Measurements from ENCODE around the gene MATR3. TPM values are rescaled to one million over a fixed set of nuclear protein-coding genes. Genes with fewer than 3 reads are reported as not detected.

MATR3 gene
- total and polyA plus RNA-seq, 2 of the 4 experiments (the other 2 are of a cell fraction) = 81.4 to 367 TPM

- Histone ChIP-seq H3K4me1 (ENCODE audit: control insufficient read depth, insufficient read depth, low read length) (no peaks in the 10 kb centered on the region), H3K9me3 (ENCODE audit: control insufficient read depth, insufficient read depth, low read length) (no peaks in the 10 kb centered on the region), H3K14ac (replicated peaks; ENCODE audit: low read depth, low read length) (no peak overlapping the region), H2AK9ac (replicated peaks; ENCODE audit: low read depth, low read length, poor library complexity) (no peak overlapping the region), H3K79me1 (ENCODE audit: low read depth in 1 of 2, low read length in 2 of 2) (no peaks in the 10 kb centered on the region), H2BK120ac (ENCODE audit: low read depth, low read length) (no peak overlapping the region), H3K56ac (ENCODE audit: extremely low read depth, insufficient read depth, low read length) (no peak overlapping the region), H3K4me3 (ENCODE audit: insufficient read depth, low read depth, low read length) (no peak overlapping the region), H3K9ac (ENCODE audit: low read depth, low read length) (no peak overlapping the region), H3K4ac (ENCODE audit: low read depth, low read length) (no peak overlapping the region), H3K23ac (ENCODE audit: low read depth, low read length) (no peak overlapping the region), H2AFZ (replicated peaks; ENCODE audit: low read length, poor library complexity) (no peak overlapping the region), H2BK5ac (ENCODE audit: low read depth, low read length, poor library complexity, severe bottlenecking) (no peak overlapping the region), H2BK15ac (ENCODE audit: low read depth, low read length) (no peak overlapping the region), H3K18ac (ENCODE audit: low read depth, low read length) (no peak overlapping the region), H2BK20ac (ENCODE audit: low read depth, low read length) (no peak overlapping the region), H4K91ac (ENCODE audit: insufficient read depth, low read depth, low read length) (no peak overlapping the region), H2AK5ac (ENCODE audit: low read depth, low read length) (no peak overlapping the region), H3K4me2 (ENCODE audit: low read depth, low read length) (no peak overlapping the region), H4K5ac (ENCODE audit: low read depth, low read length) (no peak overlapping the region), H4K8ac (ENCODE audit: low read depth in 2 of 2, low read length in 2 of 2) (no peak overlapping the region), H3K27ac (ENCODE audit: insufficient read depth, low read length) (no peak overlapping the region), H4K20me1 (ENCODE audit: insufficient read depth, low read length) (no peaks in the 10 kb centered on the region), H3K9me1 (ENCODE audit: insufficient read depth, low read length) (no peaks in the 10 kb centered on the region), H3K27me3 (ENCODE audit: control insufficient read depth, insufficient read depth, low read length) (peaks cover 7% of the 10 kb centered on the region; the same call in 1 of the 2 replicates), H3K36me3 (ENCODE audit: control insufficient read depth, insufficient read depth, low read length) (no peaks in the 10 kb centered on the region)
- no peak for ATAC-seq (ENCODE audit: low read depth)
- ChIA-PET CTCF (no interaction called here), POLR2A (ENCODE audit: unreplicated experiment) (interaction anchor here (0.6 kb wide), 1 partner anchor 462 kb away, joined by 4 read pairs; no protein-coding TSS in a partner anchor)
- no TSS peak for BruUV-seq (replicated peaks)
- in situ Hi-C loops (cut with MboI; ENCODE audit: low sequenced_read_pairs) (no loop called here), intact Hi-C loops (cut with micrococcal nuclease) (no loop called here), dilution Hi-C loops (cut with HindIII; ENCODE audit: low sequenced_read_pairs, unreplicated experiment) (no loop called here)
- TF ChIP-seq SMC3 (IDR thresholded peaks at IDR 0.05; ENCODE audit: low read depth, low read length) (no peak), BHLHE40 (IDR thresholded peaks at IDR 0.05; ENCODE audit: low read depth, low read length) (no peak), CHD1 (IDR thresholded peaks at IDR 0.05; ENCODE audit: low read depth, low read length) (no peak), RFX5 (IDR thresholded peaks at IDR 0.05; ENCODE audit: low read depth, low read length) (no peak), MXI1 (IDR thresholded peaks at IDR 0.05; ENCODE audit: borderline replicate concordance, low read depth, low read length) (no peak), NFE2L2 (IDR thresholded peaks at IDR 0.05; ENCODE audit: low read depth, low read length) (no peak), MAZ (IDR thresholded peaks at IDR 0.05; ENCODE audit: borderline replicate concordance, low read depth, low read length) (no peak), RCOR1 (IDR thresholded peaks at IDR 0.05; ENCODE audit: insufficient replicate concordance, low read length) (no peak), CEBPB (IDR thresholded peaks at IDR 0.05; ENCODE audit: low read depth, low read length) (no peak), POLR2A (IDR thresholded peaks at IDR 0.05; ENCODE audit: low read depth, low read length) (no peak), FOS (IDR thresholded peaks at IDR 0.05; ENCODE audit: low read depth, low read length) (no peak)
- TF ChIP-seq, protein P1, sequence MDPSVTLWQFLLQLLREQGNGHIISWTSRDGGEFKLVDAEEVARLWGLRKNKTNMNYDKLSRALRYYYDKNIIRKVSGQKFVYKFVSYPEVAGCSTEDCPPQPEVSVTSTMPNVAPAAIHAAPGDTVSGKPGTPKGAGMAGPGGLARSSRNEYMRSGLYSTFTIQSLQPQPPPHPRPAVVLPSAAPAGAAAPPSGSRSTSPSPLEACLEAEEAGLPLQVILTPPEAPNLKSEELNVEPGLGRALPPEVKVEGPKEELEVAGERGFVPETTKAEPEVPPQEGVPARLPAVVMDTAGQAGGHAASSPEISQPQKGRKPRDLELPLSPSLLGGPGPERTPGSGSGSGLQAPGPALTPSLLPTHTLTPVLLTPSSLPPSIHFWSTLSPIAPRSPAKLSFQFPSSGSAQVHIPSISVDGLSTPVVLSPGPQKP (IDR thresholded peaks at IDR 0.05; ENCODE audit: borderline replicate concordance, low read depth, low read length) = no peak
- TF ChIP-seq, protein P2, sequence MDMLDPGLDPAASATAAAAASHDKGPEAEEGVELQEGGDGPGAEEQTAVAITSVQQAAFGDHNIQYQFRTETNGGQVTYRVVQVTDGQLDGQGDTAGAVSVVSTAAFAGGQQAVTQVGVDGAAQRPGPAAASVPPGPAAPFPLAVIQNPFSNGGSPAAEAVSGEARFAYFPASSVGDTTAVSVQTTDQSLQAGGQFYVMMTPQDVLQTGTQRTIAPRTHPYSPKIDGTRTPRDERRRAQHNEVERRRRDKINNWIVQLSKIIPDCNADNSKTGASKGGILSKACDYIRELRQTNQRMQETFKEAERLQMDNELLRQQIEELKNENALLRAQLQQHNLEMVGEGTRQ (IDR thresholded peaks at IDR 0.05; ENCODE audit: low read depth, low read length) = no peak
- WGBS, 2 experiments (ENCODE audit: extremely low coverage in 2 of 2, insufficient read length in 1 of 2) = 86% methylated on average over 4 of the region's 5 CpGs; no CpG with 5 or more reads in 1 of the 2 experiments
- DNase-seq = no peak
These were observed 36.7 kb upstream of the MATR3 start for GRCh38 chr5:139256820-139257219.

Measured in IMR-90 (cell line).